ENCODE data around the gene ADCY1. TPM values are rescaled to one million over a fixed set of nuclear protein-coding genes. Genes with fewer than 3 reads are reported as not detected.

ADCY1 gene
- total and polyA plus RNA-seq, 2 donors, result 0.27 to 0.38 TPM

- Histone ChIP-seq H3K27me3 (ENCODE audit: control insufficient read depth in 2 of 2, insufficient read depth in 1 of 2, low read length in 1 of 2) (no peaks in the 10 kb centered on the region), H3K4me1 (ENCODE audit: control insufficient read depth in 2 of 2, insufficient read depth in 2 of 2, low read length in 2 of 2) (no peaks in the 10 kb centered on the region), H3K27ac (ENCODE audit: low read depth in 1 of 2, low read length in 1 of 2) (no peak overlapping the region), H3K36me3 (ENCODE audit: control insufficient read depth in 2 of 2, insufficient read depth in 2 of 2, low read length in 1 of 2) (no peaks in the 10 kb centered on the region), H3K4me3 (ENCODE audit: low read length in 2 of 2) (no peak overlapping the region), H3K9me3 (ENCODE audit: control insufficient read depth in 2 of 2, insufficient read depth in 1 of 2, low read length in 1 of 2) (no peaks in the 10 kb centered on the region)
- 95% methylated on average over 4 of the region's 4 CpGs for WGBS
- DNase-seq (ENCODE audit: low read depth in 6 of 9, low spot score in 9 of 9), result no peak
Observed at GRCh38 chr7:45644237-45644636, 70.1 kb downstream of the ADCY1 start.

- Histone ChIP-seq H3K4me1 (ENCODE audit: control insufficient read depth in 2 of 2, insufficient read depth in 2 of 2, low read length in 2 of 2) (no peaks in the 10 kb centered on the region), H3K9me3 (ENCODE audit: control insufficient read depth in 2 of 2, insufficient read depth in 1 of 2, low read length in 1 of 2) (no peaks in the 10 kb centered on the region), H3K27ac (ENCODE audit: low read depth in 1 of 2, low read length in 1 of 2) (no peak overlapping the region), H3K36me3 (ENCODE audit: control insufficient read depth in 2 of 2, insufficient read depth in 2 of 2, low read length in 1 of 2) (no peaks in the 10 kb centered on the region), H3K4me3 (ENCODE audit: low read length in 2 of 2) (no peak overlapping the region), H3K27me3 (ENCODE audit: control insufficient read depth in 2 of 2, insufficient read depth in 1 of 2, low read length in 1 of 2) (no peaks in the 10 kb centered on the region)
- WGBS, result 93% methylated on average over 8 of the region's 8 CpGs
- no peak for DNase-seq (ENCODE audit: low read depth in 6 of 9, low spot score in 9 of 9)
Observed at GRCh38 chr7:45645141-45645969, 71.2 kb downstream of the ADCY1 start.

- H3K4me3 ChIP-seq (ENCODE audit: low read length in 2 of 2), result no peak overlapping the region
- H3K27ac ChIP-seq (ENCODE audit: low read depth in 1 of 2, low read length in 1 of 2), result no peak overlapping the region
- no peaks in the 10 kb centered on the region for H3K27me3 ChIP-seq (ENCODE audit: control insufficient read depth in 2 of 2, insufficient read depth in 1 of 2, low read length in 1 of 2)
- H3K9me3 ChIP-seq (ENCODE audit: control insufficient read depth in 2 of 2, insufficient read depth in 1 of 2, low read length in 1 of 2), result no peaks in the 10 kb centered on the region
- DNase-seq (ENCODE audit: low read depth in 6 of 9, low spot score in 9 of 9), result no peak
- H3K36me3 ChIP-seq (ENCODE audit: control insufficient read depth in 2 of 2, insufficient read depth in 2 of 2, low read length in 1 of 2), result no peaks in the 10 kb centered on the region
- no peaks in the 10 kb centered on the region for H3K4me1 ChIP-seq (ENCODE audit: control insufficient read depth in 2 of 2, insufficient read depth in 2 of 2, low read length in 2 of 2)
- 95% methylated on average over 6 of the region's 6 CpGs for WGBS
Observed at GRCh38 chr7:45646207-45646821, 72.1 kb downstream of the ADCY1 start.

DNA sequence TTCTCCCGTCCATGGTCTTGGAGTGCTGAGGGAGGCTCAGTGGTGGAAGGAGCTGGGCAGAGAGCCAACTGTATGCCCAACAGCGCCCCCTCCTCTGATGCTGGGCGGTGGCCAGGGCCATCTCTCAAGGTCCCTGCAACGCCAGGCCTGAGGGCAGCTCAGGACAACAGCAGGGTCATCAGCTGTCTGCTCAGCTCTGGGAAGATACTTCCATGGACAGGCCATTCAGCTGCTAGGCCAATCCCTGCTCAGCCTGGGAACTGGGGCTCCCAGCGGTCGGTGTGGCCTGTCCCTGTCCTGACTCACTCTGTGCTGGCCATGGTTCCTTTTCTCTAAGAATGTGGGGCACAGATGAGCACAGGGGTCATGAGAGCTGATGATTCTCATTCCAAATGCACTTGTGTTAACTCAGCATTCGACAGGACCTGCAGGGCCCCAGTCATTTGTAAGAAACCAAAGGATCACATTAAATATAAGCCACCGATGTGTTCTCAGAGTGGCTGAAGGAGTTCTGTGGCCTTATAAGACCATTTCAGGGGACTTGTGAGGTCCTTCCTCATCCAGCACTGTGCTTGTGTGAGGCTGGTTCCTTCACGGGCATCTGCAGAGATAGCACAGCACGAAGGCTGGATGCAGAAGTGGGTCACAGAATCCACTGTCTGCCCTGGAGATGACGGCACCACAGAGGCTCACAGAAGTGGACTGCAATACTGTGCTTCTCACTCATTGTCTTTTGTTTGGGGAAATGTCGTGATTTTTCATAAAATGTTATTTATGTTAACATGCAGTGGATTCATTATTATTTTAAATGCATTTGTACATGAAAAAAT, 73.0 kb downstream of the ADCY1 start:
- Histone ChIP-seq H3K27ac (ENCODE audit: low read depth in 1 of 2, low read length in 1 of 2) (no peak overlapping the region), H3K27me3 (ENCODE audit: control insufficient read depth in 2 of 2, insufficient read depth in 1 of 2, low read length in 1 of 2) (no peaks in the 10 kb centered on the region), H3K36me3 (ENCODE audit: control insufficient read depth in 2 of 2, insufficient read depth in 2 of 2, low read length in 1 of 2) (no peaks in the 10 kb centered on the region), H3K4me3 (ENCODE audit: low read length in 2 of 2) (no peak overlapping the region), H3K9me3 (ENCODE audit: control insufficient read depth in 2 of 2, insufficient read depth in 1 of 2, low read length in 1 of 2) (no peaks in the 10 kb centered on the region), H3K4me1 (ENCODE audit: control insufficient read depth in 2 of 2, insufficient read depth in 2 of 2, low read length in 2 of 2) (no peaks in the 10 kb centered on the region)
- DNase-seq (ENCODE audit: low read depth in 6 of 9, low spot score in 9 of 9), result no peak
- 95% methylated on average over 12 of the region's 12 CpGs for WGBS

DNA sequence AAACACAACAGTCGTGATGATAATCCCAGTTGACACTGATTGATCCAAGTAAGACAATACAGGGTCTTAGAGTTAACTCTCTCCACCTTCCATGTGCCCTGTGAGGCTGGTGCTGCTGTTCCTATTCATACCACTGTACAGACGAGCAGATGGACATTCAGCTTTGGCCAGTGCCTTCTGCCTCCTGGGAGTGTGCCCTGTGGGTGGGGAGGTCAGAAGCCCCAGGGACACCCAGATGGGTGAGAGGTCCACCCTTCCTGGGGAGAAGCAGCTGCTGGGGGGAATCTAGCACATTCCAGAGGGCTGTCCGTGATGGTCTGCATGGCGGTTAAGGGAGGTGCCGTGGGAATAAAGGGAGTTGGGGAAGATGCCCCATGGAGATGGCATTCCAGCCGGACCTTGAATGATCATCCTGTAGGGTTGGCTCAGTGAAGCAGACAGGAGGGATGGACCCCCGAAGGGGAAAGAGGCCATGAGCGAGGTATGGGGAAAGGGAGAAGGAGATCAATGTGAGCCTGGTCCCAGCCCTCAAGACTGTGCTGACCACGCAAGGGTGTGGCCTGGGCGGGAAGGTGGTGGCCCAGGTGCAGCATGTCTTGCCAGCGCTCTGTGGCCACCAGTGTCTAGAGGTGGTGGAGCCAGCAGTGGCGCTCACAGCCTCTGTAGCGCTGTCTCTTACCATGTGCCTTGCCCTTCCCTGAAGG, 74.0 kb downstream of the ADCY1 start:
- WGBS, result 94% methylated on average over 13 of the region's 13 CpGs
- Histone ChIP-seq H3K36me3 (ENCODE audit: control insufficient read depth in 2 of 2, insufficient read depth in 2 of 2, low read length in 1 of 2) (no peaks in the 10 kb centered on the region), H3K4me3 (ENCODE audit: low read length in 2 of 2) (no peak overlapping the region), H3K4me1 (ENCODE audit: control insufficient read depth in 2 of 2, insufficient read depth in 2 of 2, low read length in 2 of 2) (no peaks in the 10 kb centered on the region), H3K9me3 (ENCODE audit: control insufficient read depth in 2 of 2, insufficient read depth in 1 of 2, low read length in 1 of 2) (no peaks in the 10 kb centered on the region), H3K27me3 (ENCODE audit: control insufficient read depth in 2 of 2, insufficient read depth in 1 of 2, low read length in 1 of 2) (no peaks in the 10 kb centered on the region), H3K27ac (ENCODE audit: low read depth in 1 of 2, low read length in 1 of 2) (no peak overlapping the region)
- DNase-seq (ENCODE audit: low read depth in 6 of 9, low spot score in 9 of 9), result no peak

GRCh38 chr7:45648671-45648995, 74.5 kb downstream of the ADCY1 start:
- DNase-seq (ENCODE audit: low read depth in 6 of 9, low spot score in 9 of 9), result no peak

DNA sequence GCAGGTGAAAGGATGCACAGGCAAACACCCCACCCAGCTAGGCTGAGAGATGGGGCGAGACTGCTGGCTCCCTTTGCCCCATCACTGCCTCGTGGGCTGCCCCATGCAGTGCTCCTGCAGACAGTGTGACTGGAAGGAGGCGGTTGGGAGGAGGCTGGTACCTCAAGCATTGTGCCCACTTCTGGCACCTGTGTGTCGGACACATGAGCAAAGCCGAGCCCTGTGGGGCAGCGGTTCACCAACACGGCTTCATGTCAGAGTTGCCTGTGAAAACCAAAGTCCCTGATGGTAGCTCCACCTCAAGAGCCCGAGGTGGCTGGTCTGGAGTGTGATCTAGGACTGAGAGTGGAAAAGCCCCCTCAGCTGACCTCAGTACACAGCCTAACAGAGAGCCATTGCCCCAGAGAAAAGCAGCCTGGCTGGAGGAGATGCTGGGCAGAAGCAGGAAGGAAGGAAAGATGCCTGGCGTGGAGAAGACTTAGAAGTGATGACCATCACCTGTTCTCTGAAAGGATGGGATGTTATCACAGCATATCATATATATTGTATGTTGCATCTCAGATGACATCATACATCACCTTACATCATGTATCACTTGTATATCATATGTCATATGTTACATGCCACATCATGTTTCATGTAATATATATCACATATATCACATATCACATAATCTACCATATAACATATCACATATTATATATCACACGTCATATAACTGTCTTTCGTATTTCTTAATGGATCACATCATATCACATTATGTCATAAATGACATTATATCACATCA, 75.6 kb downstream of the ADCY1 start:
- Histone ChIP-seq H3K4me1 (ENCODE audit: control insufficient read depth in 2 of 2, insufficient read depth in 2 of 2, low read length in 2 of 2) (no peaks in the 10 kb centered on the region), H3K9me3 (ENCODE audit: control insufficient read depth in 2 of 2, insufficient read depth in 1 of 2, low read length in 1 of 2) (no peaks in the 10 kb centered on the region), H3K4me3 (ENCODE audit: low read length in 2 of 2) (no peak overlapping the region), H3K27me3 (ENCODE audit: control insufficient read depth in 2 of 2, insufficient read depth in 1 of 2, low read length in 1 of 2) (no peaks in the 10 kb centered on the region), H3K36me3 (ENCODE audit: control insufficient read depth in 2 of 2, insufficient read depth in 2 of 2, low read length in 1 of 2) (no peaks in the 10 kb centered on the region), H3K27ac (ENCODE audit: low read depth in 1 of 2, low read length in 1 of 2) (no peak overlapping the region)
- DNase-seq (ENCODE audit: low read depth in 6 of 9, low spot score in 9 of 9), result no peak
- 94% methylated on average over 11 of the region's 11 CpGs for WGBS

More at GRCh38 chr7:45648671-45648995, 74.5 kb downstream of the ADCY1 start:
- Histone ChIP-seq H3K4me1 (ENCODE audit: control insufficient read depth in 2 of 2, insufficient read depth in 2 of 2, low read length in 2 of 2) (no peaks in the 10 kb centered on the region), H3K27me3 (ENCODE audit: control insufficient read depth in 2 of 2, insufficient read depth in 1 of 2, low read length in 1 of 2) (no peaks in the 10 kb centered on the region), H3K4me3 (ENCODE audit: low read length in 2 of 2) (no peak overlapping the region), H3K27ac (ENCODE audit: low read depth in 1 of 2, low read length in 1 of 2) (no peak overlapping the region), H3K9me3 (ENCODE audit: control insufficient read depth in 2 of 2, insufficient read depth in 1 of 2, low read length in 1 of 2) (no peaks in the 10 kb centered on the region), H3K36me3 (ENCODE audit: control insufficient read depth in 2 of 2, insufficient read depth in 2 of 2, low read length in 1 of 2) (no peaks in the 10 kb centered on the region)
- WGBS, result 98% methylated on average over 10 of the region's 10 CpGs
